ACHN (cell line): Measurements from ENCODE around the gene SCLY.

Source experiments
- DNase-seq: peaks from one replicate; pipeline ENCODE4 v3.0.0-alpha.2; 2015
- in situ Hi-C: cut with HindIII; loops from 2 replicates; pipeline ENCODE4 v1.10.0; 2017; ENCODE audit warnings: low sequenced_read_pairs, low pct_ligation_motif_present, low pct_unique_long_range_greater_than_20kb

Gene SCLY, protein sequence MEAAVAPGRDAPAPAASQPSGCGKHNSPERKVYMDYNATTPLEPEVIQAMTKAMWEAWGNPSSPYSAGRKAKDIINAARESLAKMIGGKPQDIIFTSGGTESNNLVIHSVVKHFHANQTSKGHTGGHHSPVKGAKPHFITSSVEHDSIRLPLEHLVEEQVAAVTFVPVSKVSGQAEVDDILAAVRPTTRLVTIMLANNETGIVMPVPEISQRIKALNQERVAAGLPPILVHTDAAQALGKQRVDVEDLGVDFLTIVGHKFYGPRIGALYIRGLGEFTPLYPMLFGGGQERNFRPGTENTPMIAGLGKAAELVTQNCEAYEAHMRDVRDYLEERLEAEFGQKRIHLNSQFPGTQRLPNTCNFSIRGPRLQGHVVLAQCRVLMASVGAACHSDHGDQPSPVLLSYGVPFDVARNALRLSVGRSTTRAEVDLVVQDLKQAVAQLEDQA

DNA sequence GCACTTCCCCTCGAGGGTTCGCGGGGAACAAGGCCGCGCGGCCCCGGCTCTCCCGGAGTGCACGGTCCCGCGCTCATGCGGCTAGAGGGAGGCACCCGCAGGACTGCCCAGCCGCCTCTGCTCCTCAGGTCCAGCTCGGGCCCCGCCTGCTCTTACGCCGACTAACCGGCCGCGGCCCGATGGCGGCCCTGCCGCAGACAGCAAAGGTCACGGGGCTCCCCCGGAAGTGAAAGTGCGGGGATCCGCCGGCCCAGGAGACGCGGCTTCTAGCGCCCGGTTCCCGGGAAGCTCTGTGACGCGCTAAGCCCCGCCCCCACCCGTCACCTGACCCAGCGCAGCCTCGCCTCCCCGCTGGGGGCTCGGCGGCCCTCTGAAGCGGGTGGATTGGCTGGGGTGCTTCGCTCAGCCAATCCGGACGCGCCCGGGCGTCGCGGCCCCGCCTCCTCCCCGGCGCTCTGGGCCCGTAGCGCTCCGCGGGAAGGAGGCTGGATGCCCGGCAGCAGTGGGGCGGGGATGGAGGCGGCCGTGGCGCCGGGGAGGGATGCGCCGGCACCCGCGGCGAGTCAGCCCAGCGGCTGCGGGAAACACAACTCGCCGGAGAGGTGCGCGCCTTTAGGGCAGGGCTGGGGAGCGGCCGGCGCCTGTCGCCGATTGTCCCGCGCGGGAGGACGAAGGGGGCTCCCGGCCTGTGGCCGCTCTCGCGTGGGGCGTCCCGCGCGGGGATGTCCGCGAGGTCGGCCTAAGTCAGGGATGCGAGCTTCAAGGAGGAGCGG lies at the start of gene SCLY:
Gene SCLY (plus strand): TSS at position 460 of the 773 bp plus-strand sequence. CDS start 54 bp downstream, at position 514.
- in situ Hi-C loops, result no loop called here
- DNase-seq, result peak; percentile 98

DNA sequence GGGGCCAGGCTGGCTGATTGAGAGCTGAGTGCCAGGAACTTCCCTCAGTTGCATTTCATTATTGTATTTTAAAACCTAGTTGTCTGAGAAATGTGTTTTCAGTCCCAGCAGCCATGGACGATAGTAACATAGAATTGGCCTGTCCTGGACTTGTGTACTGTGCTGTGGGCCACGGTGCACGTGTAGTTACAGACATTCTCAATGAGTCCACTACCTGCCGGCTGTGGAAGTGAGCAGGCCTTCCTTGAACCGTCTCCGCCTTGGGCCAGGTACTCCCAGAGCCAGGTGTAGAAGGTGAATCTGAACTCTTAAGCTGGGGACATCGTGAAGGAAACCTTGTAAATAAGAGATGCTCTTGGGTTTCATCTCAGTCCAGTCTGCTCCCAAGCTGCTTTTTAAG lies 47.0 kb upstream of the SCLY start:
- DNase-seq, result no peak
- in situ Hi-C loops, result no loop called here

DNA sequence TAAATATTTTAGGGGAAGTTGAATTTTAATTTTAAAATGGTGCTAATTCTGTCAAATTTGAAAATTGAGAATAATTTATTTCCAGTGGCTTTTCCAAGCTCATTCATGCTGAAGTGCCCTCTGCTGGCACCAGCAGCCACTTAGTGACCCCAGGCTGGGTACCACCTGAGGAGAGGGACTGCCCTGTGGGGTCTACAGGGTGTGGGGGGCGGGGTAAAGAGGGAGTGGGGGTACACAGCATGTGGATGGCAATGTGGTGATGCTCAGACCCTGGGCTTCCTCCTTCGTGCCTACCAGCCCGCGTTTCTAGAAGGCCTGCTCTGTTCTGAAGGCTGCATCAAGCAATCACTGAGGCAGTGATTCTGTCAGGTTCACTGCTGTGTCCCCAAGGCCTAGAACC lies 45.1 kb upstream of the SCLY start:
- in situ Hi-C loops, result no loop called here
- no peak for DNase-seq

DNA sequence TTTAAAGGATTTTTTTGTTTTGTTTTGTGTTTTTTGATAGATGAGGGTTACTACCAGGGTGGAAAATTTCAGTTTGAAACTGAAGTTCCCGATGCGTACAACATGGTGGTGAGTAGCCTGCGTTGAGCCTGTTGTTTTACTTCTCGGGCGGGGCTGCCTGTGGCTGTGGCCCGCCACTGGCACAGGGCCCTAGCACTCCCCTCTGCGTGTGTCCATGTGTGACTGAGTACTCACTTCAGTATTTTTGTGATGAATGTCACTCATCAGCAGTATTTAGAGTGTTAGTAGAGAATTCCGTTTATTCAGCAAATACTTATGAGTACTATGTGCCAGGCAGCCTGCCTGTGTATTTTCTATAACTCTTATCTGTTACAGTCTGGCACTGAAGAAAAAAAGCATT lies 44.3 kb upstream of the SCLY start:
- DNase-seq, result no peak
- in situ Hi-C loops, result no loop called here

DNA sequence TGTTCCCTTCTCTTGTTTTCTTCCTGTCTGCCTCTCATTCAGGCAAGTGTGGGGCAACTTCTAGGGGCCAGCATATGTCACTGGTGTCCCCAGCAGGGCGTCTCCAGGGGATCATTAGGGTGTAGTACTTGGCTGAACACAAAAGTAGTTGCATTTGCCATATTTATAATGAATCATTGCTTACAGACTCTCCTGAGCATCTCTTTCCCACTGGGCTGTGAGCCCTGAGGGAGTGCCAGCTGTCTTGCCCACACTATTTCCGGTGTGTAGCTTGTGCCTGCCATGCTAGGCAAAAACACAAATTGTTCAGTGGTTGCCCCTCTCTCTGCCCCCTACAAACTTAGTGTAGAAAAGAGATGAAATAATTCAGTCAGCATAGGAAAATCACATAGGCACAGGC lies 40.8 kb upstream of the SCLY start:
- in situ Hi-C loops, result no loop called here
- no peak for DNase-seq

DNA sequence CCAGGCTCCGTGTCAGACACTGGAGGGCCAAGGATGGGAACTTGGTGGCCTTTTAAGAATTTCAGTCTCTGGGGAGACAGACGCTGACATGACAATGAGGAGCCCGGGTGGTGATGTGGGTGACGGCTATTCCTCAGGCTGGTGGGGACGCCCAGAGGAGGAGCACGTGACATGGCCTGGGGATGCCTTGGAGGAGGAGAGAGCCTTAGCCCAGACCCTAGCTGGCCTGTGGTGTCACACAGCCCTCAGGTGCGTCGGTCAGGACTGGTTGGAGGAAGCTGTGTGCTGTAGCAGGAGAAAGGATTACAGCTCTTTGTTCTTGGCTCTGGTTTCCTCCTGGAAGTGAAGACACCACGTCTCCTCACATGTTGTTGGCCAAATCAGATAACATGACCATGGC lies 40.0 kb upstream of the SCLY start:
- no peak for DNase-seq
- in situ Hi-C loops, result no loop called here

DNA sequence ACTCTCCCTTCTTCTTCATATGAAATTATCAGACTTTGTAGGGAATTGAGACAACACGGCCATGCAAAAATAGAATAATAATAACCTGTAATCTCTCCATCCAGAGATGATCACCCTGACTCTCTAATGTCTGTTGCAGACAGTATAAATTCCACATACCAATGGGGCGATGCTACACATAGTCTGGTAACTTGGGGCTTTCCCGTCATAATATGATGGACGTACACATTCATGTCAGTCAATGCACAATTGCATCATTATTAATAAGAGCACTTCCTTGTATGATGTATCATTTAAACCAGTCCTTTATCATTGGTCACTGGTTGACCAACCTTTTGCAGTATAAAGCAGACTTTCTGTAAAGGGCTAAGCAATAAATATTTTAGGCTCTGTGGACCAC lies 39.5 kb upstream of the SCLY start:
- no peak for DNase-seq
- in situ Hi-C loops, result no loop called here

DNA sequence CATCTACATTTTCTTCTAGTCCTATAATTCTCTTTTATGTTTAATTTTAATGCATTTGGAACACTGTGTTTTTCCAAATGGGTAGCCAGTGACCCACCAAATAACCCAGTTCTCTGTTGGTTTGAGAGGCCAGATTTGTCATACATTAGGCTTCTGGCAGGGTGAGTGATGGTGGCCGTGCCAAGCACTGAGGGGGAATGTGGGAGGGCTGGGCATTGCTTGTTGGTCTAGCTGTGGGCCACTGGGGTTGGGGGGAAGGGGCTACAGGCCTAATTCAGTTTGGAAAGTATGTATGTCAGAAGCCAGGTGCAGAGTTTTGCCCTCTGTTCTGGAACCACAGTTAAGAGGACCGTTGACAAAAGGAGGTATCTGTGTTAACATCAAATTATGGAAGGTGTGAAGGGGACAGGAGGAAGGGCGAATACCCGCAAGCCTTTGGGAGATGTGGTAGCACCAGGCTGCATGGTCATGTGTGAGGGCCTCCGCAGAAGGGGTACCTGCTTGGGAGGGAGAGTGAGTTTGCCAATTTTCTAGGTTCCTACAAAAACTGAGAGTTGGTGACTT lies 38.1 kb upstream of the SCLY start:
- in situ Hi-C loops, result no loop called here
- no peak for DNase-seq

DNA sequence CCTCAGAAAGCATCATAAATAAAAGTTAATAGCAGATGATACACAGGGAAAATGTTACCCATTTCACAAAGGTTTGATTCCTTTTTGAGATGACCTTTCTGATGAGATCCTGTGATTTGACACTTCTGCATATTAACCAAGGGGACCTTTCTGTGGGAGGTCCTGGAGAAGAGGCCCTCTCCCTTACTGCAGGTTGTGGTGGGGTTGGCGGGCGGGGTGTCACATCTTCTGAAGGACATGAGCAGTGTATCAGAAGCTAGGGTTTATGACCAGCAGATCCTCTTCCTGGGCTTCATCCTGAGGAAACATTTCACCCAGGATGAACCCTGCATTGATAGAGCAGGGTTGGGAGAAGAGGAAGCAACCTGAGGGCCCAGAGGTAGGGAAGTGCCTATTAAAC lies 37.2 kb upstream of the SCLY start:
- in situ Hi-C loops, result no loop called here

DNA sequence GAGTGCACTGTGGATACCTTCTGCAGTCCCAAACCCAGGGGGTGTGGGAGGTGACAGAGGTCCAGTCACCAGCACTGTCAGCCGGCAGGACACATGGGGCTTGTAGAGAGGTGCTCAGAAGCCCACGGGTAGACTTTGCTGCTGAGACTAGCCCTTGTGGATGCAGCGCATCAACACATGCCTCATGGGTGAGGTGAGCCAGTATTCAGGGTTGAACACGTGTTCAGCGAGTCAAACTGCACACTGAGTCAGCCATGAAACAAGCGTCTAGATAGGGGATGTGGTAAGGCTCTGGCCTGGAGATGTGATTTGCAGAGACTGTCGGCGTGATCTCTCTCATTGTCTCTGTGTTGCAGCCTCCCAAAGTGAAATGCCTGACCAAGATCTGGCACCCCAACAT lies 35.8 kb upstream of the SCLY start:
- in situ Hi-C loops, result no loop called here
- no peak for DNase-seq

More for the DNA sequence above, 37.2 kb upstream of the SCLY start:
- no peak for DNase-seq

DNA sequence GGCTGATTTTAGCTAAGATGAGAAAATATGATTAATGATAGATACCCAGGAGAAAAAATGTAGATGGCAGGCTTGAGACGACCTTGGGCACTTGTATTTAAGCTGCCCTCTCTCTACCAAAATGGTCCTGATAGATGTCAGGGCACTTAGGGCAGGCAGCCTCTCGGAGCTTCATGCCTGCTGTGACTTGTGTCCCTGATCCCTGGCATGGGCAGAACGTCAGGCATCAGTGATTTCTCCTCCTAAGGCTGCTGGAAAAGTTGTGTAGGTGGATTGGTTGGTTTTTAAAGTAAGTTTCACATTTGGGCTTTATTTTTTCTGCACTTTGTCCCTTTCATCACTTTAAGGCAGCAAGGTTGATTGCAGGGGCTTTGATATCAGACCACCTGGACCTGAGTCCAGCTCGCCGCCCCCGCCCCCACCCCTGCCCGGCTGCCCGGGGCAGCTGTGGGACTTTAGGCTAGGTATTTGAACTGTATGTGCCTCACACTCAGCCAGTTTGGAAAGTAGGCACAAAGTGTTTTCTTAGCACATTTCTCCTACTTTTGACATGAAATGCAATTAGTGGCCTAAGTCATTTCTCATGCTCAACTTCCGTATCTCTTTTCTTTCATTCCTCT lies 35.0 kb upstream of the SCLY start:
- in situ Hi-C loops, result no loop called here
- DNase-seq, result no peak

DNA sequence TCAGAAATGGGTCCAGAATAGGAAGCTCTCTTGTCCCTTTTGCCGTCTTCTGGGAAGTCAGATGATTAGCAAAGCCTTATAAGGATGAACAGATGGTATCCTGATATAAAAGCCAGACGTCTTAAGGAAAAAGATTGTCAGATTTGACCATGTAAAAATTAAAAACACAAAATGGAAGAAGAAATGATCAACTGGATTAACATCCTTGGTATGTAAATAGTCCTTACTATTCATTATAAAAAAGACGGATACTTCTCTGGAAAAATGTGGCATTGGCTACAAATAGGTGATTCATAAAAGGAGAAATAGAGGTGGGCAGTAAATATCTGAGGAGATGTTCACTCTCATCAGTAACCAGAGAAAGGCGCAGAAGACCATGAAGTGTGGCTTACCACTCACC lies 33.7 kb upstream of the SCLY start:
- in situ Hi-C loops, result no loop called here
- DNase-seq, result no peak

DNA sequence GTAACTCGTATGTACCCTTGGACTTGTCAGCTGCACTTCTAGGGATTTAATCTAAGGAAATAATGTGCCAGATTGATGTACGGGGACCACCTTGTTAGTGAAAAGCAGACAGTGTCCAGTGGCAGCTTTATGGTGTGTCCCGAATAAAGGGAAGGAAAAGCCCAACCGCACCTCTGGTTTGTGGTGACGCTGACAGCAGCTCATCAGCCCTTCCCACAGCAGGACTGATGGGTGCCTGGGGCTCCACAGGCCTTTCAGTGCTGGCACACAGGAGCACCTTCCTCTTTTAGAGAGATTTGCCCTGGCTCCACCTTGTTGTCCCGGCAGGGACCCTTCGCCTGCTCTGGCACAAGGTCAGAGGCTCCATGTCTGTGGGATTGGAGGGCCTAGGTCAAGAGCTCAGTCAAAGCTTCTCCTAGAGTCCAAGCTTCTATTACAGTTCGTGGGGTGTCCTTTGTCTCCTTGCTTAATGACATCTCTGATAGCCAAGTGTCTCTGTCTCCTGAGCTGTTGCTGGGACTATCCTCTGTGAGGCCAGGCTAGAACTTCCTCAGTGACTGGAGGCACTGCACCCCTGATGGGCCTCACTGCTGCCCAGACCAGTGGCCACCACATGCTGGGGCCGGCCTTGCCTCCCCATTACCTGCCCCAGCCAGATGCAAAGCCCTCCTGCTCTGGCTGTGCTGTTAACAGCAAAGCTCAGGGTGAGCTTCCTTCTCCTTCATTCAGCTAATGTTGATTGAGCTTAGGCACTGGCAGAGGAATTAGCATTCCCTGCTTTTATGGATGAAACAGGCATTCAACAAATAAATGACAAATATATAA lies 33.0 kb upstream of the SCLY start:
- in situ Hi-C loops, result no loop called here
- DNase-seq, result no peak

DNA sequence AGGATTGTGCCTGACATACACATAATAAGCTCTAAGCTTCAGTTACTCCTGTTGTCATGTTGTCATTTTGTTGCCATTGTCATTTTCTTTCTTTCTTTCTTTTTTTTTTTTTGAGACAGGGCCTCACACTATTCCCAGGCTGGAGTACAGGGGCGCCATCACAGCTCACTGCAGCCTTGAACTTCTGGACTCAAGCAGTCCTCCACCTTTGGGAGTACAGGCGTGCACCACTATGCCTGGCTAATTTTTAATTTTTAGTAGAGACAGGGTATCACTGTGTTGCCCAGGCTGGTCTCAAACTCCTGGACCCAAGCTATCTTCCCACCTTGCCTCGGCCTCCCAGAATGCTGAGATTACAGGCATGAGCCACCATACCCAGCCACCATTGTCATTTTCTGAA lies 30.9 kb upstream of the SCLY start:
- in situ Hi-C loops, result no loop called here
- no peak for DNase-seq

DNA sequence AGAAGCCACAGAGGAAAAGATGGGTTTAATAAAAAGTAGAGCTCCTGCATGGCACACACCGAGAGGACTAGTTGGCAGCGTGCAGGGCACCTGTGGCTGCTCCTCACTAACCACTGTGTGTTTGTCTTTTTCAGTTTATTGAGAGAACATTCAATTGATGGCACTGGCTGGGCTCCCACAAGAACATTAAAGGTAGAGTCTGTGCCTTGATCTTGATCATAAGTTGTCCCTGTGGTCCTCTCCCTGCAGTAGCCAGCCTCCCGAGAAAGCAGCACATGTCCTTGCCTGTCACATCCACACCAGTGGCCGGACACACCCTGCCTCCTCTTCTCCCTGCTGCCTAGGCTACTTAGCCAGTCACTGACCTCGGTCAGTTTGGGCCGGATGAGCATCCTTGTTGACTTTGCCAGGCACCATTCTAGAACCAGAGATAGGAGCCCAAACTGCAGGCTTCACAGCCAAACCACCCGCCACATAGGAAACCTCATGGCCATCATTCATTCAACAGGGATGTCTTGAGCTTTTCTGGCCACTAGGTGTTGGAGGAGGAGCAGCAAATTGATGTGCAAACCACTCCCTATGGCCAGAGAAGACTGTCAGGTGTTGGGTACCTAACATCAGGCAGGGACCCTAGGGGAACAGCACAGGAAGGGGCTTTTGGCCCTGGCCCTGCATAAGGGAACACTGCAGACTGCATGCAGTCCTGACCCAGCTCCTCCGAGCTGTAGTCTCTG lies 30.2 kb upstream of the SCLY start:
- in situ Hi-C loops, result no loop called here
- no peak for DNase-seq

DNA sequence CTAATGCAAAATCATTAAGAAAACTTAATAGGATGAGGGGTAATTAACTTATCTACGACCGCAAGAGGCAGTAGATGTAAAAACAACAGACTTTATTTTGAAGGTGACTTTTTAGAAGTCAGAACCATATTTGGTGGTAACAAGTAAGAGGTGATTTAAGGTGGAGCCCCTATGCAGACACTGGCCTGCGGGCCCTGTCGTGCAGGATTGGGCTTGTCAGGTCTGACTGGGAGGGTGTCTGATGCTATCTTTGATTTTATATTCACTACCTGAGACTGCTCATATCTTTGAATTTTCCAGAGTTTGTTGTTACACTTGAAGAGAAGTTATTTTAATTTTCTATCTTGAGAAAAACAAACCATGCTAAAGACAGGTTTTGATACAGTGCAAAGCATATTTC lies 29.1 kb upstream of the SCLY start:
- in situ Hi-C loops, result no loop called here

DNA sequence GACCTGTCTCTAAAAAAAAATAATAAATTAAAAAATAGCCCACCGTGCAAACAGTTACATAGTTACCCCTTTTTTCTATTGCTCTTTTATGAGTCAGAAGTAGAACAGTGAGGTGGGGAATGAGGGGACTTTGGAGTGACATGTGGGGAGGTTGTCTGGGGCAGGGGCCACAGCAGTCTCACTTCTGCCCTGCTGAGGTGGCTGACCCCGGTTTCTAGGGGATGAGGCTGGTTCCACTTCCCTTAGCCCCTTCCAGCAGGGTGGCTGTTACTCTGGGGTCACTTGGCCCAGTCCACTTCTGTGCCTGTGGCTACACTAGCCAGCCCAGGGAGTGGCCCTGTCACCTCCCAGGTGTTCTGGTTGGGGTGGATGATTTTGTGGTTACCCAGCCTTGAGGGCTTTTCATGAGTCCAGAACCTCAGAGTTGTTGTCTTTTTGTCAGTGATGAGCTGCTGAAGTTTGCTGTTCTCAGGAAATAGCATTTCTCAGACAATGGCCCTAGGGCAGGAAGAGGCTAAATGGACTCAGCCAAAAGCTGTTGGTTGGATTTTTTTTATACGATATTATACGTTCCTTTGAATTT lies 28.0 kb upstream of the SCLY start:
- no peak for DNase-seq
- in situ Hi-C loops, result no loop called here

More for the DNA sequence above, 29.1 kb upstream of the SCLY start:
- DNase-seq, result no peak
